ENCODE data around the gene MAN2B2.
A peak's percentile ranks its signal among the peaks of the same experiment; 100 is the strongest.

MAN2B2 gene

GRCh38 chr4:6598127-6598526 is 23.1 kb downstream of the MAN2B2 start:
- FAIRE-seq: no peak
- TF ChIP-seq POLR2A (IDR thresholded peaks at IDR 0.05; ENCODE audit: low read depth, low read length): no peak
- TF ChIP-seq POLR2AphosphoS5 (IDR thresholded peaks at IDR 0.05; ENCODE audit: low read depth, low read length): no peak
- TF ChIP-seq TAF1 (IDR thresholded peaks at IDR 0.05; ENCODE audit: borderline replicate concordance, low read depth, low read length): no peak
- no peak for DNase-seq (ENCODE audit: insufficient read length)

GRCh38 chr4:6598641-6599040 is 23.7 kb downstream of the MAN2B2 start:
- no peak for FAIRE-seq
- DNase-seq (ENCODE audit: insufficient read length): no peak
- TF ChIP-seq TAF1 (IDR thresholded peaks at IDR 0.05; ENCODE audit: borderline replicate concordance, low read depth, low read length) (no peak), POLR2AphosphoS5 (IDR thresholded peaks at IDR 0.05; ENCODE audit: low read depth, low read length) (no peak), POLR2A (IDR thresholded peaks at IDR 0.05; ENCODE audit: low read depth, low read length) (no peak)

- TF ChIP-seq TAF1 (IDR thresholded peaks at IDR 0.05; ENCODE audit: borderline replicate concordance, low read depth, low read length) (no peak), POLR2AphosphoS5 (IDR thresholded peaks at IDR 0.05; ENCODE audit: low read depth, low read length) (no peak), POLR2A (IDR thresholded peaks at IDR 0.05; ENCODE audit: low read depth, low read length) (no peak)
- DNase-seq (ENCODE audit: insufficient read length) (no peak), FAIRE-seq (no peak)
Observed at GRCh38 chr4:6601661-6602250, 26.8 kb downstream of the MAN2B2 start.

GRCh38 chr4:6602289-6602688 is 27.3 kb downstream of the MAN2B2 start:
- DNase-seq (ENCODE audit: insufficient read length) (no peak), FAIRE-seq (no peak)
- TF ChIP-seq POLR2AphosphoS5 (IDR thresholded peaks at IDR 0.05; ENCODE audit: low read depth, low read length) (no peak), POLR2A (IDR thresholded peaks at IDR 0.05; ENCODE audit: low read depth, low read length) (no peak), TAF1 (IDR thresholded peaks at IDR 0.05; ENCODE audit: borderline replicate concordance, low read depth, low read length) (no peak)

GRCh38 chr4:6603128-6603527 is 28.1 kb downstream of the MAN2B2 start:
- FAIRE-seq: no peak
- TF ChIP-seq TAF1 (IDR thresholded peaks at IDR 0.05; ENCODE audit: borderline replicate concordance, low read depth, low read length) (no peak), POLR2A (IDR thresholded peaks at IDR 0.05; ENCODE audit: low read depth, low read length) (no peak), POLR2AphosphoS5 (IDR thresholded peaks at IDR 0.05; ENCODE audit: low read depth, low read length) (no peak)
- no peak for DNase-seq (ENCODE audit: insufficient read length)

GRCh38 chr4:6605114-6605513 is 30.1 kb downstream of the MAN2B2 start:
- FAIRE-seq (no peak), DNase-seq (ENCODE audit: insufficient read length) (no peak)
- TF ChIP-seq POLR2A (IDR thresholded peaks at IDR 0.05; ENCODE audit: low read depth, low read length): no peak

- no peak for TF ChIP-seq POLR2AphosphoS5 (IDR thresholded peaks at IDR 0.05; ENCODE audit: low read depth, low read length)
- no peak for FAIRE-seq
Observed at GRCh38 chr4:6605605-6606004, 30.6 kb downstream of the MAN2B2 start.

GRCh38 chr4:6606465-6607235 is 31.7 kb downstream of the MAN2B2 start:
- TF ChIP-seq TAF1 (IDR thresholded peaks at IDR 0.05; ENCODE audit: borderline replicate concordance, low read depth, low read length): no peak
- no peak for FAIRE-seq

More at GRCh38 chr4:6605605-6606004, 30.6 kb downstream of the MAN2B2 start:
- DNase-seq (ENCODE audit: insufficient read length): no peak

GRCh38 chr4:6607368-6608055 is 32.5 kb downstream of the MAN2B2 start:
- DNase-seq (ENCODE audit: insufficient read length): no peak
- TF ChIP-seq TAF1 (IDR thresholded peaks at IDR 0.05; ENCODE audit: borderline replicate concordance, low read depth, low read length): no peak
- TF ChIP-seq POLR2A (IDR thresholded peaks at IDR 0.05; ENCODE audit: low read depth, low read length): no peak
- TF ChIP-seq POLR2AphosphoS5 (IDR thresholded peaks at IDR 0.05; ENCODE audit: low read depth, low read length): no peak
- FAIRE-seq: peak; percentile 58

More at GRCh38 chr4:6606465-6607235, 31.7 kb downstream of the MAN2B2 start:
- no peak for DNase-seq (ENCODE audit: insufficient read length)

- TF ChIP-seq POLR2AphosphoS5 (IDR thresholded peaks at IDR 0.05; ENCODE audit: low read depth, low read length): no peak
- no peak for TF ChIP-seq TAF1 (IDR thresholded peaks at IDR 0.05; ENCODE audit: borderline replicate concordance, low read depth, low read length)
- no peak for TF ChIP-seq POLR2A (IDR thresholded peaks at IDR 0.05; ENCODE audit: low read depth, low read length)
- DNase-seq (ENCODE audit: insufficient read length): no peak
- FAIRE-seq: no peak
Observed at GRCh38 chr4:6608758-6609414, 33.9 kb downstream of the MAN2B2 start.

GRCh38 chr4:6609415-6610079 is 34.6 kb downstream of the MAN2B2 start:
- DNase-seq (ENCODE audit: insufficient read length): no peak
- no peak for FAIRE-seq

More at GRCh38 chr4:6609415-6610079, 34.6 kb downstream of the MAN2B2 start:
- no peak for TF ChIP-seq POLR2A (IDR thresholded peaks at IDR 0.05; ENCODE audit: low read depth, low read length)
- no peak for TF ChIP-seq TAF1 (IDR thresholded peaks at IDR 0.05; ENCODE audit: borderline replicate concordance, low read depth, low read length)
- no peak for TF ChIP-seq POLR2AphosphoS5 (IDR thresholded peaks at IDR 0.05; ENCODE audit: low read depth, low read length)
